Measurements from ENCODE around the gene RINT1. TPM values are rescaled to one million over a fixed set of nuclear protein-coding genes. Genes with fewer than 3 reads are reported as not detected.

RINT1 gene
- total and polyA plus RNA-seq, 2 of the 13 experiments (the other 11 are each of a cell fraction or from before 2014, with no cell fraction given) = 14.7 to 19.3 TPM

DNA sequence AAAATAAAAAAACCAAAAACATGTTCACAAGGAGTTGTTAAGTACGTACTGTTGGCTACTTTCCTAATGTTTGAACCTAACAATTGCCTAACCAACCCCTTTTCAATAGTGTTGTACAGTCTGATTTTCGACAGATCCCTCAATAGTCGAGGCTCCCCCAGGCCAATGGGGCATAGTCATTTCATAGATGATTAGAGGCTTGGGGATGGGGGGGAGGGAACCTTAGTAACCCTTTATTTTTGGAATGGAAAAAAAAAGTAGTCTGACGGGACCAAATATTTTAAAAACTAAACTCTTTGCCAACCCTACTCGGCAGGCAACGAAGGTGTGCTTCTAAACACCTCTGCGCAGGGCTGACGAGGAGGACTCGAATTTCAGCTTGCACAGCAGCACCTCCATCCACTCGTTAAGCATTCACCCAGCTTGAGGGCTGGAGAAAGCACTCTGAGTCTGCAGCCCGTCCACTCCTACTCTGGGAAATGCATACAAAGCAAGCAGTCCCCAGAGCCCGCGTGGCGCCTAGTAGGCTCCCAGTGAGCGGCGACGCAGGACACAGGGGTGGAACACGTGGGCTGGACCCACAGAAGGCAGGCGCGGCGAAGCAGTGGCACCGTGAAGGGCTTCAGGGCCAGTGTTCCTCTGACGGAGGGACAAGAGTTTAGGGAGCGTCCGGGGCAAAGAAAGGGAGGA, 10.8 kb upstream of the RINT1 start (continued):
- TF ChIP-seq MTA3 (CRISPR knock-in tag; IDR thresholded peaks at IDR 0.05) (no peak), U2AF2 (IDR thresholded peaks at IDR 0.05; ENCODE audit: low read depth, low read length) (no peak), NONO (IDR thresholded peaks at IDR 0.05) (no peak), NONO (CRISPR knock-in tag; conservative IDR thresholded peaks at IDR 0.05) (peak; percentile 76), ZNF34 (CRISPR knock-in tag; IDR thresholded peaks at IDR 0.05; ENCODE audit: borderline replicate concordance) (no peak), GATA4 (IDR thresholded peaks at IDR 0.05; ENCODE audit: borderline replicate concordance, low read depth) (no peak), SPEN (CRISPR knock-in tag; IDR thresholded peaks at IDR 0.05; ENCODE audit: low read depth) (no peak), SP2 (CRISPR knock-in tag; IDR thresholded peaks at IDR 0.05) (no peak), NFYC (CRISPR knock-in tag; IDR thresholded peaks at IDR 0.05) (no peak), WIZ (CRISPR knock-in tag; IDR thresholded peaks at IDR 0.05) (no peak), ZNF577 (CRISPR knock-in tag; IDR thresholded peaks at IDR 0.05; ENCODE audit: borderline replicate concordance, low read depth) (no peak), ZFY (CRISPR knock-in tag; IDR thresholded peaks at IDR 0.05) (no peak), HIVEP1 (CRISPR knock-in tag; IDR thresholded peaks at IDR 0.05) (no peak), ZNF768 (CRISPR knock-in tag; IDR thresholded peaks at IDR 0.05) (peak; percentile 49; the same call in 1 of the 2 replicates), HHEX (CRISPR knock-in tag; IDR thresholded peaks at IDR 0.05) (no peak), ZNF143 (CRISPR knock-in tag; IDR thresholded peaks at IDR 0.05) (0 out of 2 replicates have a peak, but pooled peaks have one; percentile 1), ZNF253 (CRISPR knock-in tag; IDR thresholded peaks at IDR 0.05; ENCODE audit: borderline replicate concordance) (peak; percentile 18; the same call in 1 of the 2 replicates), MED8 (CRISPR knock-in tag; IDR thresholded peaks at IDR 0.05; ENCODE audit: insufficient replicate concordance) (no peak), NR2F6 (IDR thresholded peaks at IDR 0.05) (no peak), NR2F6 (CRISPR knock-in tag; IDR thresholded peaks at IDR 0.05) (no peak)
- TF ChIP-seq, protein P1, sequence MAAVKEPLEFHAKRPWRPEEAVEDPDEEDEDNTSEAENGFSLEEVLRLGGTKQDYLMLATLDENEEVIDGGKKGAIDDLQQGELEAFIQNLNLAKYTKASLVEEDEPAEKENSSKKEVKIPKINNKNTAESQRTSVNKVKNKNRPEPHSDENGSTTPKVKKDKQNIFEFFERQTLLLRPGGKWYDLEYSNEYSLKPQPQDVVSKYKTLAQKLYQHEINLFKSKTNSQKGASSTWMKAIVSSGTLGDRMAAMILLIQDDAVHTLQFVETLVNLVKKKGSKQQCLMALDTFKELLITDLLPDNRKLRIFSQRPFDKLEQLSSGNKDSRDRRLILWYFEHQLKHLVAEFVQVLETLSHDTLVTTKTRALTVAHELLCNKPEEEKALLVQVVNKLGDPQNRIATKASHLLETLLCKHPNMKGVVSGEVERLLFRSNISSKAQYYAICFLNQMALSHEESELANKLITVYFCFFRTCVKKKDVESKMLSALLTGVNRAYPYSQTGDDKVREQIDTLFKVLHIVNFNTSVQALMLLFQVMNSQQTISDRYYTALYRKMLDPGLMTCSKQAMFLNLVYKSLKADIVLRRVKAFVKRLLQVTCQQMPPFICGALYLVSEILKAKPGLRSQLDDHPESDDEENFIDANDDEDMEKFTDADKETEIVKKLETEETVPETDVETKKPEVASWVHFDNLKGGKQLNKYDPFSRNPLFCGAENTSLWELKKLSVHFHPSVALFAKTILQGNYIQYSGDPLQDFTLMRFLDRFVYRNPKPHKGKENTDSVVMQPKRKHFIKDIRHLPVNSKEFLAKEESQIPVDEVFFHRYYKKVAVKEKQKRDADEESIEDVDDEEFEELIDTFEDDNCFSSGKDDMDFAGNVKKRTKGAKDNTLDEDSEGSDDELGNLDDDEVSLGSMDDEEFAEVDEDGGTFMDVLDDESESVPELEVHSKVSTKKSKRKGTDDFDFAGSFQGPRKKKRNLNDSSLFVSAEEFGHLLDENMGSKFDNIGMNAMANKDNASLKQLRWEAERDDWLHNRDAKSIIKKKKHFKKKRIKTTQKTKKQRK (IDR thresholded peaks at IDR 0.05; ENCODE audit: low read length) = no peak
- TF ChIP-seq, protein P2, sequence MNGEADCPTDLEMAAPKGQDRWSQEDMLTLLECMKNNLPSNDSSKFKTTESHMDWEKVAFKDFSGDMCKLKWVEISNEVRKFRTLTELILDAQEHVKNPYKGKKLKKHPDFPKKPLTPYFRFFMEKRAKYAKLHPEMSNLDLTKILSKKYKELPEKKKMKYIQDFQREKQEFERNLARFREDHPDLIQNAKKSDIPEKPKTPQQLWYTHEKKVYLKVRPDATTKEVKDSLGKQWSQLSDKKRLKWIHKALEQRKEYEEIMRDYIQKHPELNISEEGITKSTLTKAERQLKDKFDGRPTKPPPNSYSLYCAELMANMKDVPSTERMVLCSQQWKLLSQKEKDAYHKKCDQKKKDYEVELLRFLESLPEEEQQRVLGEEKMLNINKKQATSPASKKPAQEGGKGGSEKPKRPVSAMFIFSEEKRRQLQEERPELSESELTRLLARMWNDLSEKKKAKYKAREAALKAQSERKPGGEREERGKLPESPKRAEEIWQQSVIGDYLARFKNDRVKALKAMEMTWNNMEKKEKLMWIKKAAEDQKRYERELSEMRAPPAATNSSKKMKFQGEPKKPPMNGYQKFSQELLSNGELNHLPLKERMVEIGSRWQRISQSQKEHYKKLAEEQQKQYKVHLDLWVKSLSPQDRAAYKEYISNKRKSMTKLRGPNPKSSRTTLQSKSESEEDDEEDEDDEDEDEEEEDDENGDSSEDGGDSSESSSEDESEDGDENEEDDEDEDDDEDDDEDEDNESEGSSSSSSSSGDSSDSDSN (CRISPR knock-in tag; IDR thresholded peaks at IDR 0.05) = no peak; the same call in 1 of the 2 replicates
- TF ChIP-seq, protein P3, sequence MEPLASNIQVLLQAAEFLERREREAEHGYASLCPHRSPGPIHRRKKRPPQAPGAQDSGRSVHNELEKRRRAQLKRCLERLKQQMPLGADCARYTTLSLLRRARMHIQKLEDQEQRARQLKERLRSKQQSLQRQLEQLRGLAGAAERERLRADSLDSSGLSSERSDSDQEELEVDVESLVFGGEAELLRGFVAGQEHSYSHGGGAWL (CRISPR knock-in tag; IDR thresholded peaks at IDR 0.05) = no peak
- TF ChIP-seq, protein P4, sequence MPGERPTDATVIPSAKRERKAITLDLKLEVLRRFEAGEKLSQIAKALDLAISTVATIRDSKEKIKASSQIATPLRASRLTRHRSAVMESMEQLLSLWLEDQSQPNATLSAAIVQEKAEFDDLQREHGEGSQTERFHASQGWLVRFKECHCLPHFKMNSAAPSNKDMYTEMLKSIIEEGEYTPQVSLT (CRISPR knock-in tag; IDR thresholded peaks at IDR 0.05; ENCODE audit: borderline replicate concordance, low read depth) = no peak
- TF ChIP-seq, protein P5, sequence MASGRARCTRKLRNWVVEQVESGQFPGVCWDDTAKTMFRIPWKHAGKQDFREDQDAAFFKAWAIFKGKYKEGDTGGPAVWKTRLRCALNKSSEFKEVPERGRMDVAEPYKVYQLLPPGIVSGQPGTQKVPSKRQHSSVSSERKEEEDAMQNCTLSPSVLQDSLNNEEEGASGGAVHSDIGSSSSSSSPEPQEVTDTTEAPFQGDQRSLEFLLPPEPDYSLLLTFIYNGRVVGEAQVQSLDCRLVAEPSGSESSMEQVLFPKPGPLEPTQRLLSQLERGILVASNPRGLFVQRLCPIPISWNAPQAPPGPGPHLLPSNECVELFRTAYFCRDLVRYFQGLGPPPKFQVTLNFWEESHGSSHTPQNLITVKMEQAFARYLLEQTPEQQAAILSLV (CRISPR knock-in tag; IDR thresholded peaks at IDR 0.05; ENCODE audit: borderline replicate concordance) = no peak
